NCI-H2107 treated with DMSO at 0.1 percent for 48 hours (cell line): ENCODE data around the gene SEC31B.

Source experiments
- DNase-seq: peaks from one replicate; lab custom pipeline; 2025; ENCODE audit not compliant: unreplicated experiment; lab: John Stamatoyannopoulos, UW

SEC31B gene

GRCh38 chr10:100448951-100449350 lies 70.7 kb downstream of the SEC31B start:
- DNase-seq: no peak

DNA sequence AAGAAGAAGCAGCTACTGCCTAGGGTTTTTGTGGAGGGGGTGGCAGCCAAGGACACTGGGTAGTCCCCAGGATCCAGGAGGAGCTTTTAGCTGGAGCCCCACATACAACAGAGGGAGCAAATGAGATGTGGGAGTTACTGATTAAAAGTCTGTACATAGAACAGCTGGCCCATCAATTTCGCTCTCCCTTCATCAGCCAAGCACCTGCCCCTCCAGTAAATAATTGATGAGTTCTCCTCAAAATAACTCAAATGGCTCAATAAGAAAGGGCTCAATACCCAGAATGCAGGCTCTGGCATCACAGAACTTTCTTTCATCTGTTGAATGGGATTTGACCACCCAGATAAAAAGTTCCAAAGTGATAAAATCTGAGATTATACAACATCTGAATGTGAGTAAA lies 72.0 kb downstream of the SEC31B start:
- DNase-seq: no peak

GRCh38 chr10:100446130-100446761 lies 73.4 kb downstream of the SEC31B start:
- DNase-seq: no peak

DNA sequence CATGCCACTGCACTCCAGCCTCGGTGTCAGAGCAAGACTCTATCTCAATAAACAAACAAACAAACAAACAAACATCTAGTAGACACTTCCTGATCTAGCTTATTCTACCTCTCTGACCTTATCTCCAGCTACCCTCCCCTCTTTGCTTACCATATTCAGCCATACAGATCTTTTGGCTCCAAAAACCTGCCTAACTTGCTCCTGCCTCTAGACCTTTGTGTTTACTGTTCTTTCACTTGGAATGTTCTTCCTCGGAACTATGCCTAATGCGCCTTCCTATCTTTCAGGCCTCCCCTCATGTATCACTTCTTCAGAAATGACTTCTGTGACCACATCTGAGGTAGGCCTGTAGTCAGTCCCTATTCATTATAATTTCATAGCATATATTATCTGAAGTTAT lies 77.1 kb downstream of the SEC31B start:
- no peak for DNase-seq

GRCh38 chr10:100438674-100439315 lies 80.9 kb downstream of the SEC31B start:
- no peak for DNase-seq
